ENCODE measurements around the gene BLVRB.

DNA sequence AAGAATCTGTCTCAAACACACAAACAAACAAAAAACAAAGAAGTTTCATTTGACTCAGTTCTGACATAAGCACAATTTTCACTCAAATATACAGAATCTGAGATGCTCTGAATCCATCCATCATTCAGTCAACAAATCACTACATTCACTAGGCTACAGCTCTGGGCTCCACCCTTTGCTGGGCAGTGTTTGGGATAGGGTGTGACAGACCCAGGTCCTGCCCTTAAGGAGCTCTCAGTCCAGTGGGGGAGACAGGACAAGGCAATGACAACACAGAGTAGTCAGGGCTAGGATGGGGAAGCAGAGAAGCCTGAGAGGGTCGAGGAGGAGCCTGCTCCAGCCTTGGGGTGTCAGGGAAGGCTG, 46.5 kb upstream of the BLVRB start:
- TF ChIP-seq, protein P1, sequence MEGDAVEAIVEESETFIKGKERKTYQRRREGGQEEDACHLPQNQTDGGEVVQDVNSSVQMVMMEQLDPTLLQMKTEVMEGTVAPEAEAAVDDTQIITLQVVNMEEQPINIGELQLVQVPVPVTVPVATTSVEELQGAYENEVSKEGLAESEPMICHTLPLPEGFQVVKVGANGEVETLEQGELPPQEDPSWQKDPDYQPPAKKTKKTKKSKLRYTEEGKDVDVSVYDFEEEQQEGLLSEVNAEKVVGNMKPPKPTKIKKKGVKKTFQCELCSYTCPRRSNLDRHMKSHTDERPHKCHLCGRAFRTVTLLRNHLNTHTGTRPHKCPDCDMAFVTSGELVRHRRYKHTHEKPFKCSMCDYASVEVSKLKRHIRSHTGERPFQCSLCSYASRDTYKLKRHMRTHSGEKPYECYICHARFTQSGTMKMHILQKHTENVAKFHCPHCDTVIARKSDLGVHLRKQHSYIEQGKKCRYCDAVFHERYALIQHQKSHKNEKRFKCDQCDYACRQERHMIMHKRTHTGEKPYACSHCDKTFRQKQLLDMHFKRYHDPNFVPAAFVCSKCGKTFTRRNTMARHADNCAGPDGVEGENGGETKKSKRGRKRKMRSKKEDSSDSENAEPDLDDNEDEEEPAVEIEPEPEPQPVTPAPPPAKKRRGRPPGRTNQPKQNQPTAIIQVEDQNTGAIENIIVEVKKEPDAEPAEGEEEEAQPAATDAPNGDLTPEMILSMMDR (conservative IDR thresholded peaks at IDR 0.05; ENCODE audit: low read depth, low read length) = no peak
- TF ChIP-seq EZH2 (IDR thresholded peaks at IDR 0.05; ENCODE audit: low read length, unreplicated experiment) = no peak
- no peak for TF ChIP-seq EZH2phosphoT487 (IDR thresholded peaks at IDR 0.05; ENCODE audit: borderline replicate concordance, low read length)

Measured in PC-3 (cell line).